HG02870 (cell line): Measurements from ENCODE around the gene KRT9.
"Not testable (repeated sequence)": the region's sequence is repeated elsewhere in the genome, so short reads cannot be mapped to it uniquely, and the experiment has no call there.

Experiments
- ATAC-seq: cut with Tn5 transposase; IDR thresholded peaks from one replicate; pipeline ENCODE4 v1.9.1; 2021; ENCODE audit warnings: mild to moderate bottlenecking, moderate library complexity; ENCODE audit not compliant: unreplicated experiment

KRT9 gene

GRCh38 chr17:41602524-41602923 lies 30.7 kb upstream of the KRT9 start:
- no peak for ATAC-seq

DNA sequence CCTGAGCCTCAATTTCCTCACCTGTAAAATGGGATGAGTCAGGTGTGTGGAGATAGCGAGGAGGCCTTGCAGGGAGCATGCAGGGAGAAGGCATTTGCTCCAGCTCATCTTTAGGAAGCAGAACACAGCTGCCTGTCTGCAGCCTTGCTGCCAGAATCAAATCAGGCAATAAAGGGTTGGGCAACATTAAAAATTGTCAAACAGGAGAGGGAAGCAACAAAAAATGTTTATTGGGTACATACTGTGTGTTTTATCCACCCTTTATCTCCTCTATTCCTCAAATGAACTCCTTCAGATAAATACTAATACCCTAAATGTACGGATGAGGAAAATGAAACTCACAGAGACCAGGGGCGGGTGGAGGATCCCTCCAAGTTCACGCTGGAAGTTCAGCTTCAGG lies 28.5 kb upstream of the KRT9 start:
- no peak for ATAC-seq

- ATAC-seq: no peak
Measured at GRCh38 chr17:41599680-41600079, 27.8 kb upstream of the KRT9 start.

- no peak for ATAC-seq
Measured at GRCh38 chr17:41595585-41595984, 23.7 kb upstream of the KRT9 start.

DNA sequence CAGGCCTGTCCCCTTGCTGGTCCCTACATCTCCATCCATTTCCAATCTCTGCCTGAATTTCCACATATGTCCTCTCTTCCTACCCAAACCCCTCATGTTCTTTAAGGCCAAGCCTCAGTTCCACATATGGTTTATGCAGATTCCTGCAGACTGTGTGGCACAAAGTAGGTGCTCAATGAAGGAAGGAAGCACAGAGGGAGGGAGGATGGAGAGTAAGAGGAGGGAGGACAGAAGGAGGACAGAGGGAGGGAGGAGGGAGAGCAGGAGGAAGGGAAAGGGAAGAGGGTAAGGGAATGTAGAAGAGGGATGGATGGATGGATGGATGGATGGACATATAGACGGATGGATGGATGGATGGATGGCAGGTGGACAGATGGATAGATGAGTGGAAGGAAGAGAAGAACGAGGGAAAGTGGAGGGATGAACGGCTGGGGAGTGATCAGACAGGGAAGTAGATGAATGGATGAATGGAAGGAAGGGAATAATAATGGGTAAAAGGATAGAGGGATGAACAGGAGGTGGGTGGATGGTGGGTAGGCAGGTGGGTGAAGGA lies 22.6 kb upstream of the KRT9 start:
- no peak for ATAC-seq

GRCh38 chr17:41593306-41593981 lies 21.6 kb upstream of the KRT9 start:
- ATAC-seq: no peak

GRCh38 chr17:41592601-41593305 lies 20.9 kb upstream of the KRT9 start:
- ATAC-seq: no peak

- no peak for ATAC-seq
Measured at GRCh38 chr17:41589301-41589700, 17.4 kb upstream of the KRT9 start.

- ATAC-seq: no peak
Measured at GRCh38 chr17:41588126-41588810, 16.4 kb upstream of the KRT9 start.

DNA sequence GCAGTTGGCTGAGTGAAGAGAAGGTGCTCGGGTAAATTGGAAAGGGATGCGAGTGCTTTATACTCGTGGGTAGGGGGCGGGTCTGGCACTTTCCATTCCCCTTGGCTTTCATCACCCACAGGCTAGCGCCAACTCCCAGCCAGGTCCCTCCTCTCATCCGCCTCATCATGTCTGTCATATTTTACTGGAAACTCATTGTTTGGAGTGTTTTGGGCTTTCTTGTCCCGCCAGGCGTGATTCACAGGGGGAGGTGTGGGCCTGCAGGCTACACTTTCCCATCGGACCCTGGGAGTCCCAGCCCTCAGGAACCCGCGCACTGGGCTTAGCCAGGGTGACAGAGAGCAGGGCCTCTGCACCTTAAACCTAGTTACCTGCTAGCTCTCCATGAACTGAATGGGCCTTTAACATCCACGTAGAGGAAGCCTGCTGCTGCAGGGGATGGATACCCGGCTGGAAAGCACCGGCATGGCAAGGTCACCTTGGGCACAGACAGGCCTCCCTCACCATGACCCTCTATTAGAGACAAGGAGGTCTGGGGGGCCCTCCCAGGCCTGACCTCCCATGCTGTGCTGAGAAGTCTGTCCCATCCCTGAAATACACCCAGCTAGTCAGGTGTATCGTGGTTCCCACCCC lies 15.1 kb upstream of the KRT9 start, which contains the start of gene KRT14:
KRT14 (minus strand) TSS at position 33 of the 633 bp plus-strand sequence. CDS start 61 bp downstream, outside the sequence.
- ATAC-seq: no peak

DNA sequence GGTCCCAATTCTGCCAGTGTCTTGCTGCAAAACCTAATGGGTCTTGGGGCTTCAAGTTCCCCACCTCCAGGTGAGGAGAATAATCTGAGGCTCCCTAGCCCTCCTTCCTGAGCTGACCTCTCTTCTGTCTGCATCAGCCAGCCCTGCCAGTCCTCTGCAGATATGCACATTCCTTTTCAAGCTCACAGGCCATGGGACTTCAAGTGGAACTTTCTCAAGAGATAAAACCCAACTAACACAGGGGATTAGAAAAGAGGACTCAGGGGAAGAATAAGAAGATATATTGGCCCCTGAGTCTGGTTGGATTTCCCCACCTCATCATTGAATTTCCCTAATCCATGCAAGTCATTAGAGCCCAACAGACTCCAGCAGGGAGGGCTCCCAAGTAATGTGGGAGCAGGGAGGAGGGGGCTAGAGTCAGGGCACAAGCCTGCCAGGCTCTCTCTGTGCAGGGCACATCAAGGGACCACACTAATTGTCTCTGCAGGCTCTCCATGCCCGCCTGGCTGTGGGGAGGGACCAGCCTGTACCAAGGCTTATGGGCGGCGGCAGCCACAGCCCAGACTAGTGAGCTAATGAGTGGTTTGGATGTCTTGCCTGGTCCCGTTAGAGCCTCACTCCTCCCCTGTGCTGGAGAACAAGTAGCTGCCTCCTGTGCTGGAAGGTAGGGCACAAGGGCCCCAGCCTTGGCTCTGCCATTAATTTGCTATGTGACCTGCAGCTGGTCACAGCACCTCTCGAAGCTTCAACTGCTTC lies 13.6 kb upstream of the KRT9 start:
- no peak for ATAC-seq

- ATAC-seq: not testable (repeated sequence)
Measured at GRCh38 chr17:41584331-41584927, 12.6 kb upstream of the KRT9 start.

DNA sequence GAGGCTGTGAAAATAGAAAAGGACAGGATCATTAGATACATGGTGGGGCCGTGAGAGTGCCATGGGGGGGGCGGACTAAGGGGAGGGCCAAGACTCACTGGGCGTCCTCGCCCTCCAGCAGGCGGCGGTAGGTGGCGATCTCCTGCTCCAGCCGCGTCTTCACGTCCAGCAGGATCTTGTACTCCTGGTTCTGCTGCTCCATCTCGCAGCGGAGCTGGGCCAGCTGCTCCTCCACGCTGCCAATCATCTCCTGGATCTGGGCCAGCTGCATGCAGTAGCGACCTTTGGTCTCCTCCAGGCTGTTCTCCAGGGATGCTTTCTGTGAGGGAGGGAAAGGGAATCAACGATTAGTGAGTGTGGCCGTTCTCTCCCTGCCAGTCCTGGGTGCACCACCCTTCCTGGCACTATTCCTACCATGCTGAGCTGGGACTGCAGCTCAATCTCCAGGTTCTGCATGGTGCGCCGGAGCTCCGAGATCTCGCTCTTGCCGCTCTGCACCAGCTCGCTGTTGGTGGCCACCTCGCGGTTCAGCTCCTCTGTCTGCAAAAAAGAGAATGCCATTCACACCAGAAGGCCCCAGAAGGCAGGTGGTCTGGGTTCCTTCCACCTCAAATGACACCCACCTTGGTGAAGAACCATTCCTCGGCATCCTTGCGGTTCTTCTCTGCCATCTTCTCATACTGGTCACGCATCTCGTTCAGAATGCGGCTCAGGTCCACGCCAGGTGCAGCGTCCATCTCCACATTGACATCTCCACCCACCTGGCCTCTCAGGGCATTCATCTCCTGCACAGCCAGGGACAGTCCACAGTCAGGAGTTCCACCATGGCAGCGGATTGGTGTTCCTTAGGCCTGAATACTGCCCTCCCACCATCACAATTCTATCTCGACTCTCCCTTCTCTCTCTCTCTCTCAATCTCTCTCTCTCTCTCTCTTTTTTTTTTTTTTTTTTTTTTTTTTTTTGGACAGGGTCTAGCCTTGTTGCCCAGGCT lies 11.6 kb upstream of the KRT9 start:
- ATAC-seq: no peak

DNA sequence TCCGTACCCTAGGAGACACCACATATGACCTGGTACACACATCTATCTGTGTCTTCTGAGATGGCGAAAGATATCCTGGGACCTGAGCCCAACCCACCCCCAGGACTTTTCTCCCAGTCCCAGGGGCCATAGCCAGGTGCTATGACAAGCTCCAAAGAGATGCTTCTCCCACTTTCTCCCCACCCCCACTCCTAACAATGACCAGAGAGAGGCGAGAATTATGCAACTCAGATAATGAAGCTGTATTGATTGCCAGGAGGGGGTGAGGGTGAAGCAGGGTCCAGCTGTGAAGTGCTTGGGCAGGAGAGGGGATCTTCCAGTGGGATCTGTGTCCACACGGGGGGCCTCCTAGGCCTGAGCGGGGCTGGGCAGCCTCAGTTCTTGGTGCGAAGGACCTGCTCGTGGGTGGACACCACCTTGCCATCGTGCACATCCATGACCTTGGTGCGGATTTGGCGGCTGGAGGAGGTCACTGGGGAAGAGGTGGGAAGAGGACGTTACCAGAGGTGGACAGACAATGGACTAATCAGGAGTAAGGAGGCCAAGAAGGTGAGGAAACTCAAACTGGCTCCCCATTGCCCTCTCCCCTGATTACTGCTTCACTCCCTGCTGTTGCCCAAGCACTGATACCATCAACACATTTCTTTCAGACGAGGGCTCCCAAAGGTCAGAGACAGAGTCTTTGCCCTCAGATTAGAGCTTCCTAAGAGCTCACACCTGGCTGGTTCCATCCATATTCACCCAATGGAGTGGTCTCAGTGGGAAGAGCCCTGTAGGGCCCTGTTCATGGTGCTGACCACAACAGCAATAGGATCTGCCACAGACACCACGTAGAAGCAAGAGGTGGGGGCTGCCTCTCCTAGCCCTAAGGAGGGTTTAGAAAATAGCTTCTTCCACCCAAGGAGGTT lies 10.5 kb upstream of the KRT9 start:
- not testable (repeated sequence) for ATAC-seq

- ATAC-seq: no peak
Measured at GRCh38 chr17:41581366-41582060, 9.7 kb upstream of the KRT9 start.

- no peak for ATAC-seq
Measured at GRCh38 chr17:41580687-41581365, 9.0 kb upstream of the KRT9 start.

DNA sequence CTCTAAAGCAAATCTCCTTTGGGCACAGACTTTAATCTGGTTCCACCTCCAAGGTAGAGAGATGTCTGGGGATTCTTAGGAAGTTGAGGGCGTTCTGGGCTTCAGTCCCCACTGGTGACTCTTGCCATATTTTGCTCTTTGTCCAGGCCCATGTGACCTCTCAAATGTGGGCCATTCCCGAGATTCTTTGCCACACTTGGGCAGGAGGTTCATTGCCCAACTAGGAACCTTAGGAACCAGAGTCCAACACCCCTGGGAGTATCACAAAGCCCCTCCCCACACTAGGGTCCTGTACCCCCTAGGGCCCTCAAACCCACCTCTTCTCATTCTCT lies 8.4 kb upstream of the KRT9 start:
- ATAC-seq: no peak
